CD4-positive, alpha-beta T cell treated with Interleukin-1 beta for 1 hour (primary cell): ENCODE results near the gene ANP32A.
"Not testable (repeated sequence)": the region's sequence is repeated elsewhere in the genome, so short reads cannot be mapped to it uniquely, and the experiment has no call there.

Experiments
- DNase-seq, 2 donors: peaks; one replicate each; pipeline ENCODE4 v3.0.0-alpha.2; 2020 to 2022

The ANP32A gene

DNA sequence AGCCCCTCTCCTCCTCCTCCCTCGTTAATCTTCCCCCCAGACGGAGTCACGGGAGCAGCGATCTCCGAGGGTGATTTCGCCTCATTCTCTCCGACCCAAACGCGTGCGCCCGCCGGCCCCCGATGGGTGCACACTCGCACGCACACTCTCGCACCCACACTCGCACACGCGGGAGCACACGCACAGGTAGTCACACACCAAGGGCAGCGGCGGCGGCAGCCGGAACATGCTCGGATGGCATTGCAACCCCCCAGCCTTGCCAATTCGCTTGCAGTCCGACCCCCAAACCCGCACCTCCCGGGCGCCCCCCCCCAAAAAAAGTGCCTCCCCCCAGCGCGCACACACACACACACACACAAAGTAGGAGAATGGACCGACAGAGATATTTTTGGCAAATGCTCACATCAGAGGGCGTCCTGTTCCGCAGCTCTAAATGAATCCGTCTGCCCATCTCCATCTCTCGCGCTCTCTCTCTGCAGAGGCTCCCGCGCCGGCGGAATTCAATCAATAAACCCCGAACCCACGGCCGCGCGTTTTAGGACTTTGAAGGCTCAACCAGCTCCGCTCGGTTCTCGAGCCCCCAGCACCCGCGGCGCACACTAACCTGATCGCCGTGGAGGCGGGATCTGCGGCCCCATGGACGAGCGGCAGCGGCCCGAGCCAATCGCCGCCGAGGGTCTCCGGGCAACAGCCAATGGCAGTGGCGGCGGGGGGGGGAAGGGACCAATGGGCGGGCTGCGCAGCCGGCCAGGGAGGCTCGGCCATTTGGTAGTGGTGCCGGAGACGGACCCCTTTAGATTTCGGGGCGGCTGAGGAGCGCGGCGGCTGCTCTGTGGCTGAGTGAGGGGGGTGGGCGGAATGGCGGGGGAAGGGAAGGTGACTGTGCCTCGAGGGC is at the start of gene ANP32A:
Gene ANP32A (minus strand): TSS at position 601 of the 895 bp plus-strand sequence. CDS start 144 bp downstream, at position 457.
- DNase-seq = peak; percentile 96 to 98

DNA sequence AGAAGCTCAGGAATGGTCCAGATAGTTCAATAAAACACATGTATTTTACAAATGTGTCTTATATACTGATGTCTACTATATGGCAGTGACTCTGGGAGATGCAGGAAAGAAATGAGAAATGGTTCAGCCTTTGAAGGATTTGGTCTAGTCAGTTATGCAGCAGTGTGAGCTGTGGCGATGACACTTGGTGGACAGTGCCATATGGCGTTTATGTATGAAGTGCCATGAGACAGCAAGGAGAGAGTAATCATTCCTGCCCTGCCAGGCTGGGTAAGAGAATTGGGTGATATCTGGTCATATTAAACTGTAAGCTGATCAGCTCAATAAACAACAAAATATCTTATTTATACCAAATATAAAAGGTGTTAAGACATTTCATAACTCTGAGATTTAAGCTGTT is 47.6 kb upstream of the ANP32A start:
- no peak for DNase-seq

DNA sequence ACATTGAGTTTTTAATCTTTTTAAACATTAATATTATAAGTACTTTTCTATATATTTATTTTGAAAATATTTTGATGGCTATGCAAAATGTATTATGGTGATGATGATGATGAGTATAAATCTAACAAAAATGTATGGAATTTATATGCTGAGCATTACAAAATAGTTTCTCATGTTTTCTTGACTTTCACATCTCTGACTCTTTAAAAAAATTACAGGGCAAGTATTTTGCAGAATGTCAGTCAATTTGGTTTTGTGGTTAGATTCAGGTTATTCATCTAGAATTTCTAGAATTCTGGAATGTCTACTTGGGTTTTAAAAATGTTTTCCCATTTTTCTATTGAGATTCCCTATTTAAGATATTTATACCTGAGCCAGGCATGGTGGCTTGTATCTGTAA is 41.7 kb upstream of the ANP32A start:
- no peak for DNase-seq

DNA sequence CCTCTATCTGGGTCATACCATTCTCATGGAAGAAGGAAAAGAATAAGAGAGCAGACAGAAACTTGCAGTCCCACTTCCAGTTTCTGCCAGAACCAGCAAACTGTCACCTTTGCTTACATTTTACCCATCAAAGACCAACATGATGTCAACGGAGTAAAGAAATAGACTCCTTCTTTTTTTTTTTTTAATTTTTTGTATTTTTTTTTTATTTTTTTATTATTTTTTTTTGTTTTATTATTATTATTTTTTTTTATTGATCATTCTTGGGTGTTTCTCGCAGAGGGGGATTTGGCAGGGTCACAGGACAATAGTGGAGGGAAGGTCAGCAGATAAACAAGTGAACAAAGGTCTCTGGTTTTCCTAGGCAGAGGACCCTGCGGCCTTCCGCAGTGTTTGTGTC is 38.0 kb upstream of the ANP32A start:
- DNase-seq = not testable (repeated sequence)

DNA sequence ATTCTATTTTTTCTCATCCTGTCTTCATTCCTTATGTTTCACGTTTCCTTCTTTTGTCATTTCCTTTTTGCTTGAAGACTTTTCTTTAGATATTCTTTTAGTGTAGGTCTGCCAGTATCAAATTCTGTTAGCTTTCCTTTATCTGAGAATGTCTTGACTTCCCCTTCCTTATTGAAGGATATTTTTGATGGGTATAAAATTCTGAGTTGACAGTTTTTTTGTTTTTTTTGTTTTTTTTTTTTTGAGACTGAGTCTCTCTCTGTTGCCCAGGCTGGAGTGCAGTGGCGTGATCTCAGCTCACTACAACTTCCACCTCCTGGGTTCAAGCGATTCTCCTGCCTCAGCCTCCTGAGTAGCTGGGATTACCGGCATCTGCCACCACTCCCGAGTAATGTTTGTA is 36.7 kb upstream of the ANP32A start:
- not testable (repeated sequence) for DNase-seq

DNA sequence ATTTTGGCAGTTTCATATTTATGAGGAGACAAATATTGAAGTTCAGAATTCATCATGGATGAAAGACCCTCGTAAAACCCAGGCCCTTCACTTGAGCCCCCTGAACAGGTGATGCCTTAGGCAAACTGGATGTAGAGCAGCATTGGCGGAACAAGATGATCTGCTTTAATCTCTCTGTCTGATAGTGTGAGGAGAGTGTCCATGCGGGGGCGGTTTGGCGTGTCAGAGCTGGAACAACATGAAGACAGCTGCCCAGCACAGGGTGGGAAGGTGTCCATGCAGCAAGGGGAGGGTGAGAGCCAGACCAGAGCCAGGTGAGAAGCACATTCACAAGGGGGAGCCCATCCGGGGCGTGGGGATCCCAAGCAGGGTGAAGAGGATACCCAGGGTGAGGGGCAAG is 31.8 kb upstream of the ANP32A start:
- no peak for DNase-seq

DNA sequence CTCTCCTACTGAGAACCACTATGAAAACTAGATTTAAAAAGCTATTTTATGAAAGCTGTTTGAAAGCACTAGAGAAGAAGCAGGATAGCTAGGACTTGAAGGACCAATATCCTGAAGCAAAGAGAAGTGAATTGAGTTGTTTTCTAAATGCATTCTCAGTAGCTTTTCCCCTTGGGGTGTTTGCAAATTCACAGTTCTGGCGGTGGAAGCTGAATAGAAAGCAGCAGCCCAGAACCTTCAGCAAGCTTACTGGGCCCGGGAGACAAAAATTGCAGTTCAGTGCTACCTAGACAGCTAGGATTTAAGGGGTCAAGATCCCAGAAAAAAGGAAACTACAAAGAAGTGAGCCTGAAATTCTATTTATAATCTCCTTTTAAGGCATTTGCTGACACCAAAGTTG is 31.3 kb upstream of the ANP32A start:
- no peak for DNase-seq

DNA sequence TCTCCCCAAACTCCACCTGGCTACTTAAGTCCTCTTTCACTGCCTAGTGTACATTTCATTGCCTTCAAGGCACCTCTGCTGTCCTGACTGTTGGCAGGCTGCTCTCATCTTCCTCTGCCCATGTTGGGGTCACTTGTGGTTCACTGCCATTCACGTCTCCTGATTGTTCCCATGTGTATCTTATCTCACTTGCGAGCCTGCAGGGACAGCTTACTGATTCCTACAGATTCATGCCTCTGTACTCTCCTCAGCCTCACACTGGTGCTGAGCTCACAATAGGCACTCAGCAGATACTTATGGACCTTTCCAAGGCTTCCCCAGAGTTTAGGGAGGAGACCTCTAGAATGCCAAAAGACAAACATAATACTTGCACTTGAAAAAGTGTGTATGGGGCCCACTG is 28.8 kb upstream of the ANP32A start:
- DNase-seq = no peak

DNA sequence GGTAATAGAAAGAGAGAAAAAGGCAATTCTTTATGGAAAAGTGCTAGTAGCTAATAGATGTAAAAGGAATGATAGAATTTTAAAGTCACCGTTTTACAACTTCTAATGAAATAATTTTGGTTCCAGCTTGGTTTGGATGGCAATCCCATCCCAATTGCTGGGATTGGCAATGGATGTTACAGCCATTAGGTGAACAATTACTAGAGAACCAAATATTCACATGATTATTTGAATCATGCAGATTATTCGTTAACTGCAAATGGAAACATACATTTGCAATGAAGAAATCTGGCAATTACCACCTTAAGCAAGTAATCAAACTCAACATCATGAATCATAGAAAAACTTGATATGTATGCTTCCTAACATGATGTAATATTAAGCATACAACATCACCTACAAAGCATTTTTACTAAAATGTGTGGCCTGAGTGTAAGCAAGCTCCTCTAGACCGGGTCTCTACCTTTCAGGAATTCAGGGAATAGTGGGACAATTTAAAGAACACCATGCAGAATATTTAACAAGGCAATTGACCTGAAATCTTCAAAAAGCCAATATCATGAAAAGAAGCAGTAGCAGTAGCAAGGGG is 26.2 kb upstream of the ANP32A start:
- DNase-seq = no peak

DNA sequence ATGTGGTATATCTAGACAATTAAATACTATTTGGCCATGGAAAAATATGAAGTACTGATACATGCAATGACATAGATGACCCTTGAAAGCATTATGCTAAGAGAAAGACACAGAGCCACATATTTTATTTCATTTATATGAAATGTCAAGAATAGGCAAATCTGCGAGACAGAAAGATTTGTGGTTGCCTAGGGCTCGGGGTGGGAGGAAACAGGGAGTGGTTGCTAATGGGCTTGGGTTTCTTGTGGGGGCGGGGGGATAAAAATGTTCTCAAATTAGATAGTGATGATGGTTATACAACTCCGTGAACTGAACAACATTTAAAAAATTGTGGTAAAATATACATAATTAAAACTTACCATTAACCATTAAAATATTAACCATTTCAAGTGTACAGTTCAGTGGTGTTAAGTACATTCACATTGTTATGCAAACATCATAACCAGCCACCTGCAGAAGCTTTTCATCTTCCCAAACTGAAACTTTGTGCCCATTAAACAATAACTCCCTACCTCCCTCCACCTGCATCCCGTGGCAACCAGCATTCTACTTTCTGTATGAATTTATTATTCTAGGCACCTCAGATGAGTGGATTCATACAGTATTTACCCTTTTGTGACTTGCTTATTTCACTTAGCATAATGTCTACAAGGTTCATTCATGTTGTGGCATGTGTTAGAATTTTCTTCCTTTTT is 24.3 kb upstream of the ANP32A start:
- no peak for DNase-seq

DNA sequence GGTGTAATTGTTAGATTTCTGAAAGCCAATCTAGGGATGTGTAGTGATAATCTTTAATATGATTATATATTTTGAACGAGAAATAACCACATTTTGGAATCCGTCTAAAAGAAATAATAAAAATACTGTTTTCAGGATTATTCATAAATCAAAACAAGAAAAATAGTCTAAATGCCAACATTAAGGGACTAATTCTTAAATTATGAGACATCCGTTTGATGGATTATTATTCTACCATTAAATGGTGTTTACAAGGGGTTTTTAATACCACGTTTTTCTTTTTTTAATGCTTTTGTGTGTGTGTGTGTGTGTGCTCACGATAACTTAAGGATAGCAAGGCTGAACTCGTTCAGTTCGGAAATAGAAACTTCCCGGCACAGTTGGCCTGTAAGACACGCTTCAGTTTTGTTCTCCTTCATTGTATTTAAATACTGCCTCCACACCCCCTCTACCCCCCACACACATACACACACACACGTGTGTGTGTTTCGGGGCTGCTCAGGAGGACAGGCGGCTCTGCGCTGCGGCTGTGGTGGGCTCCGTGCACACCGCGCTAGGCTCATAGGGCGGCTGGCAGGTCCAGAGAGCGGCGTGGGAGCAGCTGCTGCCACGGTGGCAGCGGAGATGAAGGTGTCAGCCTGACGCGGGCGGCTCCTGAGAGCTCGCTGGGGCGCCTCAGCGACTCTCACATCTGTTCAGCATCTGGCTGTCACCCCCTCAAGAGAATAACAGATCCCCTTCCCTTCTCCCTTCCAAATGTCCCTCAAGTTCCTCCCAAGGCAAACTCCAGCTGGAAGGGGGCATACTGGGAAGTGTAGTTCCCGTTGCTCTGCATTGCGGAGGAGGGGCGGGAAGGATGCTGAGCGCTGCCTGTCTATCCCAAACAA is 23.0 kb upstream of the ANP32A start:
- DNase-seq = peak; percentile 11 to 25

DNA sequence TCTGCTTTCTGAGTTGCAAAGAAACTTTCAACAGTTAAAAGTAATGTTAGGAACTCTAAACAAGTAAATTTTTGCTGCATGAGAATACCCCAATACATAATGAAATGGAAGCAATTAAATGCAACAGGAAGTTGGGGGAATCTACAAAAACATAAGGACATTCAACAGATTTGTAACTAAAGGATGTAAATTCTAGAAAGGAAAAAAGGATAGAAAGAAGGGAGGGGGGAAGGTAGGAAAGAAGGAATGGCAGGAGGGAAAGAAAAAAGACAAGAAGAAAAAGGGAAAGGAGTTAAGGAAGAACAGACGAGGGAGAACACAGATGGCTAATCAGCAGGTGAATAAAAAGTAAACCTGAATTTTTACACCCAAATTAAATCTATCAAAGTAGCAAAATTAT is 22.3 kb upstream of the ANP32A start:
- DNase-seq = no peak

DNA sequence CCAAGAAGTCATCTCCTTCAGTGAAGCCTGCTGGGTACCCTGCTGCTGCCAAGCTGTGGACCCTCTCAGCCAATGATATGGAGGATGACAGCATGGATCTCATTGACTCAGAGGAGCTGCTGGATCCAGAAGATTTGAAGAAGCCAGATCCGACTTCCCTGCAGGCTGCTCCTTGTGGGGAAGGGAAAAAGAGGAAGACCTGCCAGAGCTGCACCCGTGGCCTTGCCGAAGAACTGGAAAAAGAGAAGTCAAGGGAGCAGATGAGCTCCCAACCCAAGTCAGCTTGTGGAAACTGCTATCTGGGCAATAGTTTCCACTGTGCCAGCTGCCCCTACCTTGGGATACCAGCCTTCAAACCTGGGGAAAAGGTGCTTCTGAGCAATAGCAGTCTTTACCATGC is 13.7 kb upstream of the ANP32A start:
- DNase-seq = peak in 1 of 2 donors; percentile 9

DNA sequence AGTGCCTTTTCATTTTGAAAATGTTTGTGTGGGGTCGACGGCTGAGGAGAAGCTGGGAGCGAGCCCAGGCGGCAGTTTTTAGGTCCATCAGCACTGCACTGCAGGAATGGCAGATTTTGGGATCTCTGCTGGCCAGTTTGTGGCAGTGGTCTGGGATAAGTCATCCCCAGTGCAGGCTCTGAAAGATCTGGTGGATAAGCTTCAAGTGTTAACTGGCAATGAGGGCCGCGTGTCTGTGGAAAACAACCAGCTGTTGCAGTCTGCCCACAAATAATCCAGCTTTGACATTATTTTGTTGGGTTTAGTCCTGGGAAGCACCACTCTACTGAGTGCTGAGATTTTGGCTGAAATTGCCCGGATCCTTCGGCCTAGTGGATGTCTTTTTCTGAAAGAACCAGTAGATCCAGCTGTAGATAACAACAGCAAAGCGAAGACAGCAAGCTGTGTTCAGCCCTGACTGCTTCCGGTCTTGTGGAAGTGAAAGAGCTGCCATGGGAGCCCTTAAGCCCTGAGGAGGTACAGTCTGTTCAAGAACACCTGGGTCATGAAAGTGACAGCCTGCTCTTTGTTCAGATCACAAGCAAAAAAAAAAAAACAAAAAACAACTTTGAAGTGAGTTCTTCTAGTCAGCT is 13.1 kb upstream of the ANP32A start:
- peak in 1 of 2 donors; percentile 30 for DNase-seq

DNA sequence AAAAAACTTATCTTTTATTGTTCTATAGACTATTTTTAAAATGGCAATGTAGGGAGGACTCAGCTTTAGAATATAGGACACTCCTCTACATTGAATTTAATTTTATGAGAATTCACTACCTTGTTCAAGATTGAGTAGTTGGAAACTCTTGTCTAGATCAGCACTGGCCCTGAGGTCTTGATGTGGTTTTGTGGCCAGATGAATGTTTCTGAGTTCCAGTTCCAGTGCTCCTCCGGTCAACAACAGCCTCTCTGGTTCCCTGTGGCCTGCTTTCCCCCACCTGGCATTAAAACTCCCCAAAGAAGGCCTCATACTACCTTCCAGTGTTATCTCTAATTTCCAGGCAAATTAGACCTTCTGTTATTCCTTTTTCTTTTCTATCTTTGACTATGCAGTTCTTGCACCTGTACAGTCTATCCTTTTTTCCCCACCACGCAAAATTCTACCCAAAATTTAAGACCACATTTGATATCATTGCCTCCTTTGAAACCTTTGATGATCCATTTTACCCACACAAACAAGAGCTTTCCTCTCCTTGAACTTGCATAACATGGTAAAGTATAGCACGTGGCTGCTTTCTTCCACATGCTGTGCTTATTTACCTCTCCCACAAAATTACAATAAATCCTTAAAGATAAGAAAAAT is 9.6 kb upstream of the ANP32A start:
- no peak for DNase-seq

DNA sequence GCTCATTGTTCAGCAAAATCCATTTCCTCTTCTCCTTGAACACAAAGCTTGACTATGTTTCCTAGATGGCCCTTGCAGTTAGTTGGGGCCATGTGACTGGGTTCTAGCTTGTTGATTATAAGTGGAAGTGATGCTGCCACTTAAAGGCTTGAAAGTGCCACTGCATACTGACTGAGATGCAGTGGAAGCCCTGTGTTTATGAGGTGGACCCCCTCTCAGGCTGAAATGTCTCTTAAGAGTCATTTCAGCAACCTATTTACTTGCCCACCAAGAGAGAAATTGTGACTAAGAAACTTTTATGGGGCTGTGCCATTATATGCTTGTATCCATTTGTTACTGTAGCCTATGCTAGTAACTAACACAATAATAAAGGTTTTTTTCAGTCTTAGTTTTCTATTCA is 8.4 kb upstream of the ANP32A start:
- DNase-seq = peak; percentile 36 to 49

DNA sequence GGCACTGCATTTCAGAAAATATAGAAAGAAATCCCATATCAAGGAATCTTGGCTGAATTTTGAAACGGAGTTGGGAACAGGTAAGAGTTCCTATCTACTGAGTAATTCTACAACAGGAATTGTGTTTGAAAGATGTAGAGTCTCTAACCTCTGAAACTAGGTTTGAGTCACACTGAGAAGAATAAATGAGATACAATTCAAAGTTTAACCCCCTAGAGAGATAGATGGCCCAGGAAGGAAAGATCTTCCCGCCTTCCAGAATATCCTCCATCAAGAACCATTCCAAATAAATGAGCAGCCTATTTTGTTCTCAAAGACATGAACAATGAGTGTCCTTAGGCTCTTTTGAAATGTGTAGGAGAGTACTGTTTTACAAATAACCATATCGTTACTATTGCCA is 2.9 kb upstream of the ANP32A start:
- DNase-seq = no peak

DNA sequence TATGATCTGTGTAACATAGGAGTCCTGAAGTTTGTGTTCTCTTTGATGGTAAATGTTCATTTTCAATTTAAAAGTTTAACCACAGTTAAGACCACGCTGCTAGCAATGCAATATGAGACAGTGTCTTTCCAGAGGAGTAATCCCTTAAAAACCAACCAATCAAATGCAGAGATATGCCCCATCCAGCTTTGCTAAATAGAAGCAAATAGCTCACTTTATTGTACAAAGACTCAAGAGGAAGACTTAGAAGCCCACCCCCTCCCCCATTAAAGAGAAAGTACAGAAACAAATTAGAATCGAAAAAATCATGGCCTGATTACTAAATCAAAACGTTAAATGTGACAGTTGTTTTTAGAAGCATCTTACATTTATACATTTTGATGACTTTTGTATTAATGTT is 2.1 kb upstream of the ANP32A start:
- no peak for DNase-seq

DNA sequence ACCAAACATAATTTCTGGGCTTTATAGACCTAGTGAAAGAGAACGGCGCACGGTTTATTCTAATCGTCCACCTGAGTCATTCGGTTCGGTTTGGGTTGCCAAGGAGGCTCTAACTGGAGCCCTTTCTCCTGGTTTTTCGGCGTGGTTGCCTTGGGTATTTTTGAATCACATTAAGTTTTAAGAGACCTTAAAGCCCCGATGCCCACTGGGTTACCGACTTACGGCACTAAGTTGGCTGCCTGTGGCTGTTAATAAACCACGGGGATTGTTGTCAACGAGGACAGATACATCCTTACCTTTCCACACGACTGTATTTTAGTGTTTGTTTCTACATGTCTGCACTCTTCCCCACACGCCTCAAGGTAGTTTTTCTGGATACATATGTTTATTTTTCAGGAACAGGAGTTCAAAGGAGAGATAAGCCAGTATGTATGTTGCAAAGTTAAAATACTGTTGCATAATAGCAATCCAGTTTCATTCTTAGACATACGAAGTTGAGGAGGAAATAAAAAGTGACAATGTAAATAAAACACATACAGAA is 1.2 kb upstream of the ANP32A start:
- DNase-seq = no peak

DNA sequence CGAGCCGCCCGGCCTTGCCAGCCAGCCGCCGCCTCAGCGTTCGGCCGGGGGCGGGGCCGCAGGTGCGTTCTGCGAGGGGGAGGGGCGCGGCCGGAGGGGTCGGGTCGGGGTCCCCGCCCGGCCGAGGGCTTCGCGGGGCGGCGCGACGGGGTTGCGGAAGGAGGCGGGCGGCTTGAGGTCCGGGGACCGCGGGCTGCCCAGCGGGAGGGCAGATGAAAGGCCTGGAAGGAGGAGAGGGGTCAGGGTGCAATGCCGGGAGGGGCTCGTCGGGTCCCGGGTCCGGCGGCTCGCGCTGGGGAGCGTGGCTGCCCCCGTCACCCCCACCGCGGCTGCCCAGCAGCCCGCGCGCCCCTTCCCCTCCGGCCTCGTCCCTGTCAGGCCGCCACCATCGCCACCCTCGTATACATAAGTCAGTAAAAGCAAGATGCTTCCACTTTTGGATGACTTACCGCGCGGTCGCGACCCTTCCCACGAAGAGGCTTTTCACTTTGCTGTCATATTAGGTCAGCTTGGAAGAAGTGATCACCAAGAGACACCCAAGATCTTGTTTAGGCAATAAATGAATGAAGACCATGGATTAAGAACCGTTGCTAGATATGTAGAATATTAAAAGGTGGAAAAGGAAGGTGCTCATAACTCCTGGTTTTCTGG is 620 bp upstream of the ANP32A start:
- no peak for DNase-seq
